GM04504 (cell line): ENCODE measurements around the gene NELFB.

Source experiments
- DNase-seq: peaks from one replicate; pipeline ENCODE4 v3.0.0-alpha.2; 2012; ENCODE audit warnings: low read depth

Gene NELFB

GRCh38 chr9:137254624-137255447, at the start of gene NELFB:
TSS of gene NELFB (plus strand) at chr9:137255327.
- DNase-seq, result peak; percentile 76

- no peak for DNase-seq
Observed at GRCh38 chr9:137206602-137207001, 48.5 kb upstream of the NELFB start.

GRCh38 chr9:137211532-137211931, 43.6 kb upstream of the NELFB start:
- no peak for DNase-seq

- DNase-seq, result no peak
Observed at GRCh38 chr9:137212520-137212919, 42.6 kb upstream of the NELFB start.

GRCh38 chr9:137213160-137214060, 41.7 kb upstream of the NELFB start:
- no peak for DNase-seq

GRCh38 chr9:137214620-137215019, 40.5 kb upstream of the NELFB start:
- no peak for DNase-seq

GRCh38 chr9:137215196-137215986, 39.7 kb upstream of the NELFB start:
- no peak for DNase-seq

GRCh38 chr9:137216188-137216965, 38.8 kb upstream of the NELFB start:
- no peak for DNase-seq

- DNase-seq, result no peak
Observed at GRCh38 chr9:137217276-137218211, 37.6 kb upstream of the NELFB start.

GRCh38 chr9:137218212-137218753, 36.8 kb upstream of the NELFB start:
- no peak for DNase-seq

GRCh38 chr9:137218754-137219271, 36.3 kb upstream of the NELFB start:
- no peak for DNase-seq

- DNase-seq, result no peak
Observed at GRCh38 chr9:137219757-137220316, 35.3 kb upstream of the NELFB start.

GRCh38 chr9:137220317-137221094, 34.6 kb upstream of the NELFB start:
- DNase-seq, result no peak

GRCh38 chr9:137221095-137221505, 34.0 kb upstream of the NELFB start:
- no peak for DNase-seq

GRCh38 chr9:137221506-137222111, 33.5 kb upstream of the NELFB start:
- DNase-seq, result no peak

- DNase-seq, result no peak
Observed at GRCh38 chr9:137222190-137223077, 32.7 kb upstream of the NELFB start, which contains the start of gene RNF208. TSS of gene RNF208 (minus strand) at chr9:137222240. CDS start at chr9:137221212, 1,028 bp downstream.
